ENCODE data around the gene CACNA1F. TPM values are rescaled to one million over a fixed set of nuclear protein-coding genes. Genes with fewer than 3 reads are reported as not detected.

The CACNA1F gene
- total and polyA plus RNA-seq, 9 of the 15 experiments (the other 6 are each of a cell fraction or from before 2014, with no cell fraction given) = under 0.01 to 0.41 (median 0.03) TPM; not detected in 3

DNA sequence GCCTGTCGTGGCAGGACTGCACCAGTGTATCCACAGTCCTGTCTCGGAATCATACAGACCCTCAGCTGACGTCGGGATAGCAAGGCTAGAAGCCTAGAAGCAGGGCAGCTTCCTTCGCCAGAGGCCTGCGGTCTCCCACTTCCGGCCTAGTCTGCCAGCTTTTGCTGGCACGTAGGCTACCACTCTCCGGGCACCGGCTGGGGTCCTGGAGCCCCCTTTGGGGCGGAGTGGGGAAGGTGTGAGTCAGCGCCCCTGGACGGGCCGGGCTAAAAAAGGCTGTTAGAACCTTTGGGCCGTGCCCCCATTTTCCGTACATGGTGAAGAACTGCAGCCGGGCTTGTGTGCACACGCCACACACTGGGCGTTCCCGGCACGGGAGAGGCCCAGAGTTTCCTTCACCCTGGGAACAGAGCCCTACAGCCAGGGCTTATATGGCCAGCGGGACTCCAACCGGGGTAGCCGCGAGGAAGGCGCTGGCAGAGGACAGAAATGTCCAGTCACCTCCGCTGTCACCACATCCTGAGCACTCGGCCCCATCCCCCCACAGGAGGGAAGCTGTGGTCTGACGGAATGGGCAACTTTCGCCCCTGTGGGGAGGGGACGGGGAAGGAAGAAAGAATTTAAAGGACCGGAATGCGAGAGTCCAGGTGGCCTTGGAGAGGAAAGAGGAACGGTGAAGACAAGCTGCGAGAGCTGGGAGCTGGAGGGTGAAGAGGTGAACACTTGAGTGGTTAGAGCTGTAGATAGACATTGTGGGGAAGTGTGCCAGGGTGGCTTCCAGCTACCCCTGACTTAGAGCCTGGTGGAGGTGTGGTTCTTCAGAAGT lies 66.0 kb downstream of the CACNA1F start (continued):
- TF ChIP-seq, protein P1, sequence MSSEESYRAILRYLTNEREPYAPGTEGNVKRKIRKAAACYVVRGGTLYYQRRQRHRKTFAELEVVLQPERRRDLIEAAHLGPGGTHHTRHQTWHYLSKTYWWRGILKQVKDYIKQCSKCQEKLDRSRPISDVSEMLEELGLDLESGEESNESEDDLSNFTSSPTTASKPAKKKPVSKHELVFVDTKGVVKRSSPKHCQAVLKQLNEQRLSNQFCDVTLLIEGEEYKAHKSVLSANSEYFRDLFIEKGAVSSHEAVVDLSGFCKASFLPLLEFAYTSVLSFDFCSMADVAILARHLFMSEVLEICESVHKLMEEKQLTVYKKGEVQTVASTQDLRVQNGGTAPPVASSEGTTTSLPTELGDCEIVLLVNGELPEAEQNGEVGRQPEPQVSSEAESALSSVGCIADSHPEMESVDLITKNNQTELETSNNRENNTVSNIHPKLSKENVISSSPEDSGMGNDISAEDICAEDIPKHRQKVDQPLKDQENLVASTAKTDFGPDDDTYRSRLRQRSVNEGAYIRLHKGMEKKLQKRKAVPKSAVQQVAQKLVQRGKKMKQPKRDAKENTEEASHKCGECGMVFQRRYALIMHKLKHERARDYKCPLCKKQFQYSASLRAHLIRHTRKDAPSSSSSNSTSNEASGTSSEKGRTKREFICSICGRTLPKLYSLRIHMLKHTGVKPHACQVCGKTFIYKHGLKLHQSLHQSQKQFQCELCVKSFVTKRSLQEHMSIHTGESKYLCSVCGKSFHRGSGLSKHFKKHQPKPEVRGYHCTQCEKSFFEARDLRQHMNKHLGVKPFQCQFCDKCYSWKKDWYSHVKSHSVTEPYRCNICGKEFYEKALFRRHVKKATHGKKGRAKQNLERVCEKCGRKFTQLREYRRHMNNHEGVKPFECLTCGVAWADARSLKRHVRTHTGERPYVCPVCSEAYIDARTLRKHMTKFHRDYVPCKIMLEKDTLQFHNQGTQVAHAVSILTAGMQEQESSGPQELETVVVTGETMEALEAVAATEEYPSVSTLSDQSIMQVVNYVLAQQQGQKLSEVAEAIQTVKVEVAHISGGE (CRISPR knock-in tag; IDR thresholded peaks at IDR 0.05) = peak in 1 of 3 experiments; percentile 52; a peak in 1 of 6 replicates
- TF ChIP-seq STAG1 (CRISPR knock-in tag; IDR thresholded peaks at IDR 0.05; ENCODE audit: borderline replicate concordance) (no peak), NONO (IDR thresholded peaks at IDR 0.05; ENCODE audit: low read depth in 2 of 2, low read length in 1 of 2) (no peak), SOX6 (IDR thresholded peaks at IDR 0.05) (peak; percentile 58), KLF13 (tag; IDR thresholded peaks at IDR 0.05; ENCODE audit: borderline replicate concordance, low read depth) (no peak), KAT2B (IDR thresholded peaks at IDR 0.05; ENCODE audit: low read depth, low read length) (no peak), POU5F1 (IDR thresholded peaks at IDR 0.05; ENCODE audit: borderline replicate concordance, low read depth, low read length, partially characterized antibody) (no peak), ZKSCAN1 (IDR thresholded peaks at IDR 0.05; ENCODE audit: low read depth, low read length) (no peak), RBM15 (IDR thresholded peaks at IDR 0.05; ENCODE audit: insufficient read depth, low read length) (no peak), C11orf30 (IDR thresholded peaks at IDR 0.05; ENCODE audit: low read depth) (peak; percentile 80), ZNF184 (CRISPR knock-in tag; IDR thresholded peaks at IDR 0.05) (no peak), ZBTB33 (CRISPR knock-in tag; IDR thresholded peaks at IDR 0.05) (no peak), CC2D1A (IDR thresholded peaks at IDR 0.05) (no peak), TAL1 (IDR thresholded peaks at IDR 0.05) (no peak), FIP1L1 (IDR thresholded peaks at IDR 0.05; ENCODE audit: low read depth, low read length, poor library complexity, severe bottlenecking) (no peak), NFATC3 (IDR thresholded peaks at IDR 0.05) (no peak), XRCC5 (IDR thresholded peaks at IDR 0.05; ENCODE audit: low read depth, low read length) (peak; percentile 33; the same call in 1 of the 2 replicates)
- TF ChIP-seq, protein P2, sequence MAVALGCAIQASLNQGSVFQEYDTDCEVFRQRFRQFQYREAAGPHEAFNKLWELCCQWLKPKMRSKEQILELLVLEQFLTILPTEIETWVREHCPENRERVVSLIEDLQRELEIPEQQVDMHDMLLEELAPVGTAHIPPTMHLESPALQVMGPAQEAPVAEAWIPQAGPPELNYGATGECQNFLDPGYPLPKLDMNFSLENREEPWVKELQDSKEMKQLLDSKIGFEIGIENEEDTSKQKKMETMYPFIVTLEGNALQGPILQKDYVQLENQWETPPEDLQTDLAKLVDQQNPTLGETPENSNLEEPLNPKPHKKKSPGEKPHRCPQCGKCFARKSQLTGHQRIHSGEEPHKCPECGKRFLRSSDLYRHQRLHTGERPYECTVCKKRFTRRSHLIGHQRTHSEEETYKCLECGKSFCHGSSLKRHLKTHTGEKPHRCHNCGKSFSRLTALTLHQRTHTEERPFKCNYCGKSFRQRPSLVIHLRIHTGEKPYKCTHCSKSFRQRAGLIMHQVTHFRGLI (CRISPR knock-in tag; IDR thresholded peaks at IDR 0.05) = no peak
- TF ChIP-seq, protein P3, sequence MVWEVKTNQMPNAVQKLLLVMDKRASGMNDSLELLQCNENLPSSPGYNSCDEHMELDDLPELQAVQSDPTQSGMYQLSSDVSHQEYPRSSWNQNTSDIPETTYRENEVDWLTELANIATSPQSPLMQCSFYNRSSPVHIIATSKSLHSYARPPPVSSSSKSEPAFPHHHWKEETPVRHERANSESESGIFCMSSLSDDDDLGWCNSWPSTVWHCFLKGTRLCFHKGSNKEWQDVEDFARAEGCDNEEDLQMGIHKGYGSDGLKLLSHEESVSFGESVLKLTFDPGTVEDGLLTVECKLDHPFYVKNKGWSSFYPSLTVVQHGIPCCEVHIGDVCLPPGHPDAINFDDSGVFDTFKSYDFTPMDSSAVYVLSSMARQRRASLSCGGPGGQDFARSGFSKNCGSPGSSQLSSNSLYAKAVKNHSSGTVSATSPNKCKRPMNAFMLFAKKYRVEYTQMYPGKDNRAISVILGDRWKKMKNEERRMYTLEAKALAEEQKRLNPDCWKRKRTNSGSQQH (CRISPR knock-in tag; IDR thresholded peaks at IDR 0.05) = 0 out of 2 replicates have a peak, but pooled peaks have one; percentile 4
